DOHH2 (cell line): ENCODE data around the gene CCDC7.
"Not testable (repeated sequence)": the region's sequence is repeated elsewhere in the genome, so short reads cannot be mapped to it uniquely, and the experiment has no call there.

Source experiments
- CTCF ChIP-seq: fragments of 200-600 bp; sonication (generic); IDR thresholded peaks from one replicate; pipeline ENCODE4 v1.5.1; 2014; ENCODE audit warnings: antibody characterized with exemption, mild to moderate bottlenecking, low read depth, low read length; ENCODE audit not compliant: poor library complexity, severe bottlenecking
- EZH2phosphoT487 ChIP-seq: fragments of 200-600 bp; sonication (generic); IDR thresholded peaks from 2 replicates; pipeline ENCODE4 v1.6.1; 2017; ENCODE audit warnings: borderline replicate concordance, mild to moderate bottlenecking, antibody characterized with exemption, low read length, moderate library complexity, mixed read lengths

- TF ChIP-seq CTCF, EZH2phosphoT487: not testable (repeated sequence)
Observed at GRCh38 chr10:32754900-32755299, 309.0 kb downstream of the CCDC7 start.
